GM21423 (cell line): ENCODE data around the gene SLC39A5.
"Not testable (repeated sequence)": the region's sequence is repeated elsewhere in the genome, so short reads cannot be mapped to it uniquely, and the experiment has no call there.

Experiments used
- ATAC-seq: cut with Tn5 transposase; IDR thresholded peaks from one replicate; pipeline ENCODE4 v1.9.1; 2021; ENCODE audit warnings: mild to moderate bottlenecking, moderate library complexity; ENCODE audit not compliant: unreplicated experiment

SLC39A5 gene

GRCh38 chr12:56271031-56271430, 41.2 kb downstream of the SLC39A5 start:
- no peak for ATAC-seq

GRCh38 chr12:56272468-56272867, 42.6 kb downstream of the SLC39A5 start:
- not testable (repeated sequence) for ATAC-seq

- no peak for ATAC-seq
Observed at GRCh38 chr12:56274299-56274698, 44.4 kb downstream of the SLC39A5 start.

DNA sequence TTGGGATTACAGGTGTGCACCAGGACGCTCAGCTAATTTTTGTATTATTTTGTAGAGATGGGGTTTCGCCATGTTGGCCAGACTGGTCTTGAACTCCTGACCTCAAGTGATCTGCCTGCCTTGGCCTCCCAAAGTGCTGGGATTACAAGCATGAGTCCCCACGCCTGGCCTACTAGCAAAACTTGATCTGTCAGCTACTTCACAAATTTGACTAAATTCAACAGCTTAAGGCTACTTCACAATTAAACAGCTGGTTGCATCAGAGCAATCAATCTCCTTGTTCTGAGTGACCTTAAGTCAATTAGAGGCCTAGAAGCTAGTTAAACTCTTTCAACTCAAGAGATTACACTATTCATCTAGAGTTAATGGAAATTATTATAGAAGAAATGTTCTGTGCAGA, 49.1 kb downstream of the SLC39A5 start:
- ATAC-seq = no peak

GRCh38 chr12:56280849-56281248, 51.0 kb downstream of the SLC39A5 start:
- ATAC-seq = no peak

DNA sequence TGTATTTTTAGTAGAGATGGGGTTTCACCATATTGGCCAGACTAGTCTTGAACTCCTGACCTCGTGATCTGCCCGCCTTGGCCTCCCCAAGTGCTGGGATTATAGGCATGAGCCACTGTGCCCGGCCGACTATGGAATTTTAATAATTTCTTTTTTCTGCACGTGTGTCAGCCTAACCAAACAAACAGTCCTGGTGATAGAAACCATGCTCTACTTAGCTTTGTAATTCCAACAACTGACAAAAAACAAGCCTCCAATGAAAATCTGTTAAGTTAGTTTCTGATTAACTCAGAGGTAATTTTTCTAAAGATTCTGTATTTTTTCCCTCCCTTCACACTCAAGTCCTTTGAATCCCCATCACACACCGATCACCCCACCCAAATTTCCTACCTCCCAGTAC, 52.2 kb downstream of the SLC39A5 start:
- ATAC-seq = no peak

DNA sequence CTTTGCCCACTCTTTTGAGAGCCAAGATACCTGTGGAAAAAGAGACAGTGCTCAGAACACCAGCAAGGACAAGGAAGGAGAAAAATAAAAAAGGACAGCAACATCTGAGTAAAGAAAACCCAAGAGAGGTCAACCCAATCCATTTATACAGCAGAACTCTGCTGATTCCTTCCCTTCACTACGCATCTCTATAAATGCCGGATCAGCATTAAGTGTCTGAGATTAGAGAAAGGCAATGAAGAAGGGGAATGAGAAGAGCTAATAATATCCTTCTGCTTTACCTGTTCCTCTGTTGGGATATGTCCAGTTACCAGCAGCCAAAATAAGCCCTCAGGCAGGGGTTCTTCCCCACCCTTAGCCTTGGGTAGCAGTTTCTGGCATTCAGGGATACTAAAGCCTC, 52.7 kb downstream of the SLC39A5 start:
- no peak for ATAC-seq

DNA sequence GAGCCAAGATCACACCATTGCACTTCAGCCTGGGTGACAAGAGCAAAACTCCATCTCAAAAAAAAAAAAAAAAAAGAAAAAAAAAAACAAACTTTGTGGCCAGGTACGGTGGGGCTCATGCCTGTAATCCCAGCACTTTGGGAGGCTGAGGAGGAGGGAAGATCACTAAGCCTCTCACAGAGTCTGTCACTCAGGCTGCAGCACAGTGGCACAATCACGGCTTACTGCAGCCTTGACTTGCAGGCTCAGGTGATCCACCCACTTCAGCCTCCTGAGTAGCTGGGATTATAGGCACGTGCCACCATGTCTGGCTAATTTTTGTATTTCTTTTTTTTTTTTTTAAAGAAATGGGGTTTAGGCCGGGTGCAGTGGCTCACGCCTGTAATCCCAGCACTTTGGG, 54.4 kb downstream of the SLC39A5 start:
- not testable (repeated sequence) for ATAC-seq

DNA sequence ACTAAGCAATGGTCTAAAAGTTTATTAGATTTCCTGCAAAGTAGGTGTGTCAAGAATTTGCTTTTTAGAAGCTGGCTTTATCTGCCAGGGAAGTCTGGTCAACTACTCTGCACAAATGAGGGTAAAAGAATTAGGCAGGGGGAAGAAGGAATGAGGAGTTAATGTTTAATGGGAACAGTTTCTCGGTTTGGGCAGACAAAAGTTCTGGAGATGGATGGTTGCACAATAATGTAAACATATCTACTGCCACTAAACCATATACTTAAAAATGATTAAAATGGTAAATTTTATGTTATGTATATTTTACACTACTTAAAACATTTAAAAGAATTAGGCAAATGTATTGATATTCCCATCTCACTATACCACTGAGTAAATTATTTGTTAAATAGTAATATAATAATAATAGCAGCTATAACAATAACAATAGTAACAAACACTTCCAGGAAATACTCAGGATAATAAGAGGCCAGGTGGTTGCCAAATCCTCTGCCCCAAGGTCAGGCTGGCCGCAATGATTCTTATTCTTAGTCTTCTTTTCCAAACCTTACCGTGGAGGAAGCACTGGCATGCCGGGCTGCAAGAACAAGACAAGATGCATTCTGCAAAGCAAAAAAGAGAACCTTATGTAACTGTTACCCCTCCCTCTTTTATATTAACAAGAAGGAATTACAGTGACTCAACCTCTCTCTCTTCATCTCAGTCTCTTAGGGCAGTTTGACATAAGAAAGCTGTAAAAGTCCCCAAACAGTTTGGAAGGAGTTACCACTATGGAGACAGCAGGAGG, 56.4 kb downstream of the SLC39A5 start:
- no peak for ATAC-seq
